ENCODE results near the gene PHACTR3. TPM values are rescaled to one million over a fixed set of nuclear protein-coding genes. Genes with fewer than 3 reads are reported as not detected.

PHACTR3 gene
- total and polyA plus RNA-seq, 2 donors (not counting 1 experiment from before 2014, with no cell fraction given) = not detected

DNA sequence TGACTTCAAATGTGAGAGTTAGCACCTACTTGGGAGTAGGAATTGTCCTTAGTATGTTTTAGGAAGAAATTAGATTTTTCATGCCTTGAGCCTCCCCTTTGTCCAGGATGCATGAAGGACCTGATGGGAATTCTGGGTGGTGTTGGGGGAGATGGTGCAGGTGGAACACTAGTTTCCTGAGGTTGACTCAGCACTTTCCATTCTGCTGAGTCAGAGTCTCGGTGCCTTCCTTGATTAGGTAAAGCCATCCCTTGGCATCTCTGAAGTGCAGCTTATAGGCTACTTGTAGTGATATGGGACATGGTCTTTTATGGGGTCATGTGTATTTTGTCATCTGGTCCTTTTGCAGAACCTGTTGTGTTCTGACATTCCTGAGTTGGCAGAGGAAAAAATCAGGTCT lies 105.3 kb downstream of the PHACTR3 start:
- no peak overlapping the region for H3K4me2 ChIP-seq (ENCODE audit: extremely low read depth, insufficient read depth, low read length)
- H3K79me2 ChIP-seq (ENCODE audit: control insufficient read depth, insufficient read depth, low read length) = no peaks in the 10 kb centered on the region
- no peak overlapping the region for H2AFZ ChIP-seq (ENCODE audit: low read length)
- DNase-seq (ENCODE audit: low read depth in 2 of 2) = no peak
- H4K20me1 ChIP-seq (ENCODE audit: control insufficient read depth, extremely low read depth, insufficient read depth, low read length) = no peaks in the 10 kb centered on the region
- H3K4me1 ChIP-seq (ENCODE audit: control insufficient read depth, extremely low read depth, insufficient read depth, low read length) = no peaks in the 10 kb centered on the region
- H3K36me3 ChIP-seq (ENCODE audit: control insufficient read depth, insufficient read depth, low read length) = no peaks in the 10 kb centered on the region
- no peak overlapping the region for H3K4me3 ChIP-seq (replicated peaks in 1 of 4; ENCODE audit: control extremely low read depth in 1 of 4, insufficient read depth in 1 of 4, low read depth in 3 of 4, low read length in 4 of 4)
- no peaks in the 10 kb centered on the region for H3K27me3 ChIP-seq (ENCODE audit: control insufficient read depth, insufficient read depth, low read length)
- no peak overlapping the region for H3K27ac ChIP-seq (ENCODE audit: insufficient read depth, low read length)
- no peaks in the 10 kb centered on the region for H3K9me3 ChIP-seq (ENCODE audit: control insufficient read depth, insufficient read depth, low read depth, low read length)
- TF ChIP-seq, protein P1, sequence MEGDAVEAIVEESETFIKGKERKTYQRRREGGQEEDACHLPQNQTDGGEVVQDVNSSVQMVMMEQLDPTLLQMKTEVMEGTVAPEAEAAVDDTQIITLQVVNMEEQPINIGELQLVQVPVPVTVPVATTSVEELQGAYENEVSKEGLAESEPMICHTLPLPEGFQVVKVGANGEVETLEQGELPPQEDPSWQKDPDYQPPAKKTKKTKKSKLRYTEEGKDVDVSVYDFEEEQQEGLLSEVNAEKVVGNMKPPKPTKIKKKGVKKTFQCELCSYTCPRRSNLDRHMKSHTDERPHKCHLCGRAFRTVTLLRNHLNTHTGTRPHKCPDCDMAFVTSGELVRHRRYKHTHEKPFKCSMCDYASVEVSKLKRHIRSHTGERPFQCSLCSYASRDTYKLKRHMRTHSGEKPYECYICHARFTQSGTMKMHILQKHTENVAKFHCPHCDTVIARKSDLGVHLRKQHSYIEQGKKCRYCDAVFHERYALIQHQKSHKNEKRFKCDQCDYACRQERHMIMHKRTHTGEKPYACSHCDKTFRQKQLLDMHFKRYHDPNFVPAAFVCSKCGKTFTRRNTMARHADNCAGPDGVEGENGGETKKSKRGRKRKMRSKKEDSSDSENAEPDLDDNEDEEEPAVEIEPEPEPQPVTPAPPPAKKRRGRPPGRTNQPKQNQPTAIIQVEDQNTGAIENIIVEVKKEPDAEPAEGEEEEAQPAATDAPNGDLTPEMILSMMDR (conservative IDR thresholded peaks at IDR 0.05 in 1 of 2, IDR thresholded peaks at IDR 0.05 in 1 of 2; ENCODE audit: low read depth in 1 of 2, low read length in 2 of 2) = no peak
- no peak for TF ChIP-seq EZH2 (IDR thresholded peaks at IDR 0.05; ENCODE audit: low read length, missing control alignments)
- no peak overlapping the region for H3K9ac ChIP-seq (ENCODE audit: insufficient read depth, low read length)

- H3K4me1 ChIP-seq (ENCODE audit: control insufficient read depth, extremely low read depth, insufficient read depth, low read length) = no peaks in the 10 kb centered on the region
- no peak overlapping the region for H3K4me2 ChIP-seq (ENCODE audit: extremely low read depth, insufficient read depth, low read length)
- H2AFZ ChIP-seq (ENCODE audit: low read length) = no peak overlapping the region
- no peak for DNase-seq (ENCODE audit: low read depth in 2 of 2)
- no peaks in the 10 kb centered on the region for H3K79me2 ChIP-seq (ENCODE audit: control insufficient read depth, insufficient read depth, low read length)
- TF ChIP-seq, protein P1 (conservative IDR thresholded peaks at IDR 0.05 in 1 of 2, IDR thresholded peaks at IDR 0.05 in 1 of 2; ENCODE audit: low read depth in 1 of 2, low read length in 2 of 2) = no peak
- TF ChIP-seq EZH2 (IDR thresholded peaks at IDR 0.05; ENCODE audit: low read length, missing control alignments) = no peak
- no peak overlapping the region for H3K9ac ChIP-seq (ENCODE audit: insufficient read depth, low read length)
- no peaks in the 10 kb centered on the region for H4K20me1 ChIP-seq (ENCODE audit: control insufficient read depth, extremely low read depth, insufficient read depth, low read length)
- no peaks in the 10 kb centered on the region for H3K27me3 ChIP-seq (ENCODE audit: control insufficient read depth, insufficient read depth, low read length)
- H3K36me3 ChIP-seq (ENCODE audit: control insufficient read depth, insufficient read depth, low read length) = no peaks in the 10 kb centered on the region
- no peak overlapping the region for H3K27ac ChIP-seq (ENCODE audit: insufficient read depth, low read length)
- no peak overlapping the region for H3K4me3 ChIP-seq (replicated peaks in 1 of 4; ENCODE audit: control extremely low read depth in 1 of 4, insufficient read depth in 1 of 4, low read depth in 3 of 4, low read length in 4 of 4)
- H3K9me3 ChIP-seq (ENCODE audit: control insufficient read depth, insufficient read depth, low read depth, low read length) = no peaks in the 10 kb centered on the region
Measured at GRCh38 chr20:59718071-59718470, 113.7 kb downstream of the PHACTR3 start.

GRCh38 chr20:59718751-59719150 lies 114.4 kb downstream of the PHACTR3 start:
- H2AFZ ChIP-seq (ENCODE audit: low read length) = no peak overlapping the region
- H4K20me1 ChIP-seq (ENCODE audit: control insufficient read depth, extremely low read depth, insufficient read depth, low read length) = no peaks in the 10 kb centered on the region
- TF ChIP-seq, protein P1 (conservative IDR thresholded peaks at IDR 0.05 in 1 of 2, IDR thresholded peaks at IDR 0.05 in 1 of 2; ENCODE audit: low read depth in 1 of 2, low read length in 2 of 2) = no peak
- TF ChIP-seq EZH2 (IDR thresholded peaks at IDR 0.05; ENCODE audit: low read length, missing control alignments) = no peak
- H3K27me3 ChIP-seq (ENCODE audit: control insufficient read depth, insufficient read depth, low read length) = no peaks in the 10 kb centered on the region
- no peak overlapping the region for H3K27ac ChIP-seq (ENCODE audit: insufficient read depth, low read length)
- H3K9me3 ChIP-seq (ENCODE audit: control insufficient read depth, insufficient read depth, low read depth, low read length) = no peaks in the 10 kb centered on the region
- no peak overlapping the region for H3K9ac ChIP-seq (ENCODE audit: insufficient read depth, low read length)
- no peak for DNase-seq (ENCODE audit: low read depth in 2 of 2)
- H3K79me2 ChIP-seq (ENCODE audit: control insufficient read depth, insufficient read depth, low read length) = no peaks in the 10 kb centered on the region
- H3K4me1 ChIP-seq (ENCODE audit: control insufficient read depth, extremely low read depth, insufficient read depth, low read length) = no peaks in the 10 kb centered on the region
- no peak overlapping the region for H3K4me2 ChIP-seq (ENCODE audit: extremely low read depth, insufficient read depth, low read length)
- no peak overlapping the region for H3K4me3 ChIP-seq (replicated peaks in 1 of 4; ENCODE audit: control extremely low read depth in 1 of 4, insufficient read depth in 1 of 4, low read depth in 3 of 4, low read length in 4 of 4)
- H3K36me3 ChIP-seq (ENCODE audit: control insufficient read depth, insufficient read depth, low read length) = no peaks in the 10 kb centered on the region
